Neutrophil (primary cell): ENCODE results near the gene ACOT11.

Experiments used
- H3K27ac ChIP-seq: fragments of 200-600 bp; sonication (generic); 2 replicates; pipeline ENCODE4 v1.5.1; 2016; ENCODE audit warnings: mild to moderate bottlenecking, moderate library complexity
- H3K27me3 ChIP-seq: fragments of 200-600 bp; sonication (generic); 2 replicates; pipeline ENCODE4 v1.6.0; 2016; ENCODE audit warnings: mild to moderate bottlenecking
- H3K36me3 ChIP-seq: fragments of 200-600 bp; sonication (generic); 2 replicates; pipeline ENCODE4 v1.5.1; 2017
- H3K4me1 ChIP-seq, 2 experiments: fragments of 200-600 bp in 1 of 2; sonication (generic) in 1 of 2; 1 replicate in 1 of 2; 2 replicates in 1 of 2; pipeline versions ENCODE4 v1.5.1 to v1.6.1; 2013 to 2016; ENCODE audit warnings: low read depth in 1 of 2, low read length in 1 of 2, mild to moderate bottlenecking in 1 of 2, moderate library complexity in 1 of 2; ENCODE audit not compliant: control insufficient read depth in 1 of 2, insufficient read depth in 1 of 2
- H3K4me3 ChIP-seq, 2 experiments: fragments of 200-600 bp in 1 of 2; sonication (generic) in 1 of 2; 1 replicate in 1 of 2; 2 replicates in 1 of 2; pipeline ENCODE4 v1.5.1; 2013 to 2016; ENCODE audit warnings: low read depth in 1 of 2, low read length in 1 of 2, mild to moderate bottlenecking in 1 of 2, moderate library complexity in 1 of 2
- H3K9me3 ChIP-seq: fragments of 200-600 bp; sonication (generic); 2 replicates; pipeline ENCODE4 v1.5.1; 2016
- TF ChIP-seq, protein P1 (sequence below): fragments of 200-600 bp; sonication (generic); IDR thresholded peaks from 2 replicates; pipeline ENCODE4 v1.5.1; 2016; ENCODE audit warnings: antibody characterized with exemption

Gene ACOT11

DNA sequence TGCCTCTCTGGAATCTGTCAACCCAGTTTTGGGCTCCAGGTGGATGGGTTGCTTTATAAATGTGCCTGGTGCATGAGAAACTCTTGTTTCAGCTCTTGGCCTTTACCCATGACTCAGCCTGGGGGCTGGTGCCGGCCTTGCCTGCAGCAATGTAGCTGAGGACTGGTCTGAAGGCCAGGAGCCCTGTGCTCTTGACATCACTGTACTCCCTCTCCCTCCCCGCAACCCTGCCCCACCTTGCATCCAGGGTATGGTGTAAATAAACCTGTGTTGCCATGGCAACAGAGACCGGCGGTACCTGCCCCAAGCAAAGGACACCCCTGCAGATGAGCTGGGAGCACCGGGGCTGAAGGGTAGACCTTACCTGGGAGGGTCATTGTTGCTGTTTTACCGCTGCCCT is 62.0 kb downstream of the ACOT11 start:
- no peaks in the 10 kb centered on the region for H3K4me1 ChIP-seq

DNA sequence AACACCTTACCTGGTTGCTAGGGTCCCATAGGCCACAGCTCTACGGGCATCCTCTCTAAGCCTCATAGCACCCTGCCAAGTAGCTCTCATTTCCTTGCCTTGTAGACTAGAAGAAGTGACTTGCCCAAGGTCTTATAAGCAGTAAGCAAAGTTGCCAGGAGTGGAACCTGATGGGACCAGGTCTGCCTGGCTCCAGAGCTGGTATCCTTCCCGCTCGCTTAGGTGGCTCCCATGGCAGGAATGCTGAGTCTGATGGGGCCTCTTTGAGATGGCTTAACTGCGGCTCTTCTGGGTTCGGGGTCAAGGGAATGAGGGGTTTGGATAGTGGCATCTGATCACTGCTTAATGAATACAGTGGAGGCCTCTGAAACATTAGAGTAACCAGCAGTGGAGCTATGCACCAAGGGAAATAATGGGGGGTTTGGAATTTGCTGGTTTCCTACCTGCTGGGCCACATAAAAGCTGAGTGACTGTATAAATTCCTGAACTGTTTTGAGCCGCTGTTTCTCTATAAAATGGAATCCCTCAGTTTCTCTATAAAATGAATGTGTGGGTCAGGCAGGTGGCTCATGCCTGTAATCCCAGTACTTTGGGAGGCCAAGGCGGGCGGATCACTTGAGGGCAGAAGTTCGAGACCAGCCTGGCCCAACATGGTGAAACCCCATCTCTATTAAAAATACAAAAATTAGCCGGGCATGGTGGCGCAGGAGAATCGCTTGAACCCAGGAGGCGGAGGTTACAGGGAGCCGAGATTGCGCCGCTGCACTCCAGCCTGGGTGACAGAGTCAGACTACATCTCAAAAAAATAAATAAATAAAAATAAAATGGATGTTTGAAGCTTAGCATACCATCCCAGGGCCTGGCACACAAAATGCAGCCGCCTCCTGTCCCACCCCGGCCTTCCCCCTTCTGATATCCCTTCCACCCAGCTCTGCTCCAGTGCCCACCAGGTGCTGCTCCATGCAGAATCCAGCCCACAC is 62.9 kb downstream of the ACOT11 start:
- TF ChIP-seq, protein P1, sequence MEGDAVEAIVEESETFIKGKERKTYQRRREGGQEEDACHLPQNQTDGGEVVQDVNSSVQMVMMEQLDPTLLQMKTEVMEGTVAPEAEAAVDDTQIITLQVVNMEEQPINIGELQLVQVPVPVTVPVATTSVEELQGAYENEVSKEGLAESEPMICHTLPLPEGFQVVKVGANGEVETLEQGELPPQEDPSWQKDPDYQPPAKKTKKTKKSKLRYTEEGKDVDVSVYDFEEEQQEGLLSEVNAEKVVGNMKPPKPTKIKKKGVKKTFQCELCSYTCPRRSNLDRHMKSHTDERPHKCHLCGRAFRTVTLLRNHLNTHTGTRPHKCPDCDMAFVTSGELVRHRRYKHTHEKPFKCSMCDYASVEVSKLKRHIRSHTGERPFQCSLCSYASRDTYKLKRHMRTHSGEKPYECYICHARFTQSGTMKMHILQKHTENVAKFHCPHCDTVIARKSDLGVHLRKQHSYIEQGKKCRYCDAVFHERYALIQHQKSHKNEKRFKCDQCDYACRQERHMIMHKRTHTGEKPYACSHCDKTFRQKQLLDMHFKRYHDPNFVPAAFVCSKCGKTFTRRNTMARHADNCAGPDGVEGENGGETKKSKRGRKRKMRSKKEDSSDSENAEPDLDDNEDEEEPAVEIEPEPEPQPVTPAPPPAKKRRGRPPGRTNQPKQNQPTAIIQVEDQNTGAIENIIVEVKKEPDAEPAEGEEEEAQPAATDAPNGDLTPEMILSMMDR = no peak
- Histone ChIP-seq H3K9me3 (no peaks in the 10 kb centered on the region), H3K4me1 (no peaks in the 10 kb centered on the region), H3K27ac (no peak overlapping the region), H3K4me3 (no peak overlapping the region), H3K36me3 (peaks cover 18% of the 10 kb centered on the region), H3K27me3 (no peaks in the 10 kb centered on the region)

More for the DNA sequence above, 62.0 kb downstream of the ACOT11 start:
- Histone ChIP-seq H3K27me3 (no peaks in the 10 kb centered on the region), H3K4me3 (no peak overlapping the region), H3K9me3 (no peaks in the 10 kb centered on the region), H3K27ac (no peak overlapping the region), H3K36me3 (peaks cover 21% of the 10 kb centered on the region)
- TF ChIP-seq, protein P1 = no peak

DNA sequence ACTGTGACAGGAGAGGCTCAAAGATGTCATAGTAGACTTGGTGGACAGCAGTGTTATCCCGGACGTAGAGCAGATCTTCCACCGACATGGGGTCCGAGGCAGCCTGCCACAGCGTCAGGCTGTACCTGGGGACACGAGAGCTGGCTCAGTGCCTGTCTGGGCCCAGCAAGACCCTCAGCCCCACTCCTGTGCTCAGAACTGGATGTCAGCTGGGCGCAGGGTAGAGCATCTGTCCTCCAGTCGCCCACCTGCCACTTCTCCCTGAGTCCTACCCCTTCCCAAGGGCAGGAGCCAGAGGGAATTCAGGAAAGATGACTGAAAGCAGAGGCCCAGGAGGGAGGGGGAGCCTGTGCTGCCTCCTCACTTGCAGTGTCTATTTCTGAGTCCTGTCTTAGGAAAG is 63.6 kb downstream of the ACOT11 start:
- Histone ChIP-seq H3K27me3 (no peaks in the 10 kb centered on the region), H3K4me3 (no peak overlapping the region), H3K36me3 (peaks cover 17% of the 10 kb centered on the region), H3K9me3 (no peaks in the 10 kb centered on the region), H3K4me1 (no peaks in the 10 kb centered on the region), H3K27ac (no peak overlapping the region)
- TF ChIP-seq, protein P1 = no peak

DNA sequence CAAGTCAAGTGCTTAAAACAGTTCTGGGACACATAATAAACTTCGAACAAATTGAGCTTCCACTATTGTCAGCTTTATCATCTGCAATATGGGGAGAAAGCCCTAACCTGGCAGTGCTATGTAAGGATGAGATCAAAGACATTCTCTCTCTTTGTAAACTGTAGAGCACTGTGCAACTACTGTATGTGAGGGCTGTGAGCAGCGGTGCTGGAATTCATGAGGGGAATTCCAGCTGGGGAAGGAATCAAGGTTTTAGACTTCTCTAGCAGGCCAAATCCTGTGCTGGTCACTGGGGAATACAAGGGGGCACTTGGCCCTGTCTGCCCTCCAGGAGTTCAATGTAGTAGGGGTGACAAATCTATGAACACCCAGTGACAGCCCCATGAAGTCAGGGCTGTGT is 66.0 kb downstream of the ACOT11 start:
- Histone ChIP-seq H3K9me3 (no peaks in the 10 kb centered on the region), H3K4me1 (no peaks in the 10 kb centered on the region), H3K27ac (no peak overlapping the region), H3K27me3 (no peaks in the 10 kb centered on the region), H3K36me3 (peaks cover 13% of the 10 kb centered on the region), H3K4me3 (no peak overlapping the region)
- TF ChIP-seq, protein P1 = no peak

DNA sequence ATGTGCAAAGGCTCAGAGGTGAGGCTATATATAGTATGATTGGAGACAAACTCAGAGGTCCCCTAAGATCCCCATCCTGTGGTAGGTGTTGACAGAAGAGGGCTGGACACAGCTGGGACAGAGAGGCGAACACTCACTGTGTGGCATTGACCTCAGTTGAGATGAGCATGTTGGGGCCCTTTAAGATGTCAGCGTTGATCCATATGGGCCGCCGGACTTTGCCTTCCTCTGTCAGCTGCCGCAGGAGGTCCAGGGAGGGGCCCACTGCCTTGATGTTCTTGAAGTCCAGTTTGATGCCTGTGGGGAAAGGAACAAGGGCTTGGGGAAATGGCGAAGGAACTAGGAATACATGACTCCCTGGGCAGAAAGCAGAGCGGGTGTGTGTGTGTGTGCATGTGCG is 66.5 kb downstream of the ACOT11 start:
- H3K4me3 ChIP-seq = no peak overlapping the region
- TF ChIP-seq, protein P1 = no peak
- H3K27me3 ChIP-seq = no peaks in the 10 kb centered on the region
- peaks cover 7% of the 10 kb centered on the region for H3K36me3 ChIP-seq
- H3K27ac ChIP-seq = no peak overlapping the region
- H3K4me1 ChIP-seq = no peaks in the 10 kb centered on the region
- no peaks in the 10 kb centered on the region for H3K9me3 ChIP-seq
